Measurements from ENCODE around the gene MAPKAP1.

DNA sequence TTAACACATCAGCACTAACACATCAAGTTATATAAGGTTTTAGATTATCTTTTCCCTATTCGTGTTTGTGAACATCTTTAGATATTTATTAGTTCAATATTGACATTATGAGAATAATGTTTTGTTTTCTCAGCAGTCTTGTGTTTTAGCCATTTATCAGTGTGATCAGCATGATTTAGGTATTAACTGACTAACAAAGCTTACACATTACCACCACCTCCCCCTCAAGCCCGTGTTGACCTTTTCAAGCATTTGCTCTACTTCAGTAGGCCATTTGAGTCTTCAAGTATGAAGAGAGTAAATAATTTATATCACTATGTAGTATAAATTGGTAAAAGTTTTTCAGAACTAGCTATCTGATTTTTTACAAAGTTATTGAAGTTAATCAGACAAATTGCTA, 47.1 kb upstream of the MAPKAP1 start:
- TF ChIP-seq ZNF274 (IDR thresholded peaks at IDR 0.05; ENCODE audit: low read depth, low read length), result no peak
- TF ChIP-seq YY1 (IDR thresholded peaks at IDR 0.05; ENCODE audit: insufficient read depth, insufficient read length), result no peak
- no peak for TF ChIP-seq SUZ12 (IDR thresholded peaks at IDR 0.05; ENCODE audit: extremely low read depth, insufficient read depth, insufficient read length)
